Right kidney (tissue), 1 donor: ENCODE data around the gene ANO2.

Source experiments
- DNase-seq: peaks from one replicate; pipeline ENCODE4 v3.0.0-alpha.2; 2016

ANO2 gene

DNA sequence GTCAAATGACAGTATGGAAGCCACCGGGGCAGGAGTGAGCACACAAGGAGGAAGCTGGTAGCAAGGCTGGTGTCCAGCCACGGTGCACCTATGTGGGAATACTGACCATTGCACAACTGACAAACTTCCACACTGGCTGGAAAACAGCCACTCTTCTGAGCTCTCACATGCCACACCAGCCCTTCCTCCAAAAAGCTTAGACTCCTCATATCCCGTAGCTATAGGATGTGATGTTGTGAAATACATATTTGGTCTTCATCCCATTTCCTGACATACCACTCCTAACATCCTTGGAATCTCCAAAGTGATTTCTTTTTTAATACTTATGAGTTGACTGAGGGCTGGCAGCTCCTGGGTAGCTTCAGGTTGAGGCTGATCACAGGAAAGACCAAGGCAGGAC is 409.5 kb downstream of the ANO2 start:
- no peak for DNase-seq

DNA sequence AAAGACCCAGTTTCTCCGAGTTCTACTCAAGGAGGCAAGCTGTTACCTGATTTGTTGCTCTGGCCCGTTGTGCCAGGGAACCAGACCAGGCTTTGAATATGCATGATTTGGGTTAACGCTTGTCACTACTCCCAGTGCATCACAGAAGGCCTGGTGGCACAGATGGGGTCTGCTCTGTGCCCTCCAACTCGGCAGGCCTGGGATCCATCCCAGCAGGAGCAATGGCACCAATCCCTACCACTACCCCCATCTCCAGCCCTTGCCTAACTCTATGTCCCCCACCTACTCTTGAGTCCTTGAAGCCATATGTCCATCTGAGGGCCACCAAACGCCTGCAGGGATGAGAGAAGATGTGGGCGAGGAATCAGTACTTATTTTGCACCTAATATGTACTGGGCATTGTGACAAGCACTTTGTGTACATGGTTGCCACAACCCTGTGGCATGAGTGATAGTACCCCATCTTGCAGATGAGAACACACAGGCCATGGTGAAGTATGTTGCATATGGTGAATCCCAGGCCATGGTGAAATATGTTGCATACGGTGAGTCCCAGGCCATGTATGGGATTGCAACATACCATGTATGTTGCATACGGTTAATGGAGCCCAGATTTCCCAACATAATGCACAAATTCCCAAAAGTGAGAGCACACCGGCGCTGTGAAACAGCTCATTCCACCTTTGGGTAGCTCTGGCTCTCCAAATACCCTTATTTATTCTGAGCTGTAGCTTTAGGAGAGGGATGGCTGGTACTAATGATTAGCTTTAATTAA is 410.4 kb downstream of the ANO2 start:
- DNase-seq, result no peak

DNA sequence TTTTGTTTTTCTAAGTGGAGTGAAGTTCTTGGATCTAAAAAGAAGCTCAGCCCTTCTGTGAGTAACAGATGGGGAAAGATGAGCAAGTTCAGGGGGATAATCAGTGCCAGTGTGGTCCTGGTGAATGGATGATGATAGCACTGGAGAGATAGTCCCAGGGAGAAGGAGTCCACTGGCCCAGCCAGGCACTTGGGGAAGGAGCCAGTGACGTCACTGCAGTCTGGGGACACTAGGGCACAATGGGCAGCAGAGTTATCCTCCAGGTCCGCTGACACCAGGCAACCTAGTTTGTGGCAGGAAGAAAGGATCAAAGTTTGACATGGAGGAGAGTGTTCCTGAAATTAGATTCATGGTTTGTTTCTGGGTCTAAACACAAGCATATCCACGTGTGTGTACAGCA is 411.7 kb downstream of the ANO2 start:
- no peak for DNase-seq

DNA sequence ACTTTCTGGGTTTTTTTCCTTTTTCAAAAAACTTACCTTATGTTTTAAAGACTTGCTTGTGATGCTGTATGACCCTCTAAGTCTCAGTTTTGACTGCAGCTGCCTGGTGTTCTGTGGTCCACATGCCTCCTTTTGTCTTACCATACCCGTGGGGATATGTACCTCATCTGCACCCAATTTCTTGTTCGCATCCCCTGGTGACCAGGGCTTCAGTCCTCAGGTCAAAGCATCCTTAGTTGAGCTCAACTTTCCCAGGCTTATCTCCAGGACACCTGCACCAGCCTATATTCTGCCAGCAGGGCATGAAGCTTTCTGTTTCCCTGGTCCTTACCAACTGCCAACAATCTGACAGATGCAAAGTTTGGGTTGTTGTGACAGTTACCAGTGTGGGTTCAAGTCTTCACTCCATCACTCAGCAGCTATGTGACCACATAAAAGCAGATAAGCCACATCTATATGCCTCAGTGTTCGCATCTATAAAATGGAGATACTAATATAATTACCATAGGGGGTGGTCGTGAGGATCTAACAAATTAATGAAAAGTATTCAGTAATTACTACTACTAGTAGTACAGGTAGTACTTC is 419.2 kb downstream of the ANO2 start:
- DNase-seq, result no peak

DNA sequence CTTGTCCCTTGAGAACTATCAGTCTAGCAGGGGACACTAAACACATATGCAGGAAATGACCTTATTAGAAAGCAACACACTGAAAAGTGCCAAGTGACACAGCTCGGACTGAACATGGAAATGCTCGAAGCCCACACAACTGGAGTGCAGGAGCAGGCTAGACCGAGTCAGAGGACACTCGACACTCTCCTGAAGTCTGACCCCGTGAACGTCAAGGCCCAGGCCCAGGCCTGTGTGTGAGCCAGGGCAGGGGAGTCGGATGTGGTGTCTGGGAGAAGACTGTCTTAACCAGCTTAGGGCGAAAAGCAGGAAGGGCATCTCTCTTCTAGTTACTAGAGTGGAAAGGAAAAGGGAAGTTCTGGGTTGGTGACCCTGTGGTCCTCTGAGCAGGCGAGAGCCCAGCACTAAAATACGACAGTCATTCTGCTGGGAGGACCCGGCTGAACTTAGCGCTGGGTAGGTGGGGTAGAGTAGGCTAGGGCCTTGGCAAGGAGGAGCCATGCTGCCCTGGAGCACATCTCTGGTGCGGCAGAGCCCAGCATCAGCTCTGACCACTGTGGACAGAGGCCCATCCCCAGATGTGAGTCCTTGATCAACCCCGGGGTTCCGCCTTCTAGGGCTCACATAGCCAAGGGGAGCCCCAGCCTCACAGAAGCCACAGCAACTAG is 420.2 kb downstream of the ANO2 start:
- no peak for DNase-seq

DNA sequence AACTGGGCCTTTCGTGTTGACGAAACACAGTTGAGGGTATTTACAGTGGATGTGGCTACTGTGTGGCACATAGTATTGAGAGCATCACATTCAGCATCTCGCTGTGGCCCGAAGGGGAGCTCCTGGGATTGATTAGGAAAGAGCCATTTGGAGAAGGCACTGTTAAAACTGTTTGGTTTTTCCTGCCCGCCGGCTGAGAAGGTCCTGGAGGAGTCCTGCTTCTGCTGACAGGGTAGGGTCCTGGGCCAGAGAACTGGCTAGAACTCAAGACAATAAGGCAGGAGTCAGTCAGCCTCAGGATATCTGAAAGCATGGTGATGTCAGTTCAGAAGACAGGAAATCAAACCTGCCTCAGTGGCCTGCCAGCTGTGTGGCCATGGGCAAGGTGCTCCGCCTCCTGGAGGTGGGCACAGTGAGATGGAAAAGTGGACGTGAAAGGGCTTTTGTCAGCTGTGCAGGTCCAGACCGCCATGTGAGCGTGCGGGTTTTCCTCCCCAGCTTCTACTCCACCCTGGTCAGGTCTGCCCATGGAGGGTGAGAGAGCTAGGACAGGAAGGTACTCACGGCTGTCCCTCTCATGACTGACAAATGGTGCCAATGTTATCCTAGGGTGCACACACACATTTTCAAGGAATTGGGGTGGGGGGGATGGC is 420.8 kb downstream of the ANO2 start:
- DNase-seq, result no peak

DNA sequence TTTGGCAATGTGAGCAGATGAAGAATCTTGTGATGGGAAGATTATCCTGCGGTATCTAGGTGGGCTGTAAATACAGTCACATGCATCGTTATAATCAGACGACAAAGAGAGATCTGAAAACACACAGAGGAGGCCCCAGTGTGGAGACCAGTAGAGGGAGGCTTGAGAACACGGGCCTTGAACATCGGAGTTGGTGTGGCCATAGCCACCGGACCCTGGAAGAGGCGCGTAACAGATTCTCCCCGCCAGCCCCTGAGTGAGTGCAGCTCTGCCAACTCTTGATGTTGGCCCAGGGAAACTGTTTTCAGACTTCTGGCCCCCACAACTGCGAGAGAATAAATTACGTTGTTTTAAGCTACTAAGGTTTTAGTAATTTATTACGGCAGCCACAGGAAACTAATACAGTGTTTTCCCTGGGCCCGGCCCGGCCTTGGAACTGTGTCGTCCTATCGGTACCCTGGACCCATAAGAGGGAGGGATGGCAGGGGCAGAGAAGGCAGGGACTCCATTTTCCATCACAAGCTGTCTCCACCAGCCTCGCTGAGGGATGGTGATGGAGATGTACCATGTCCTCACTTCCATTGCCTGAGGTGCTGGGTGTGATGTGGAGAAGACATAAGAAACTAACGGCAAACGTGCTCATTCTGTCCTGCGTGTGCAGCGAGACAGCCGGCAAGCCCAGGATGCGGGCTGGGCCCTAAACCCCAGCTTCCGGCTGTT is 421.5 kb downstream of the ANO2 start:
- DNase-seq, result no peak

DNA sequence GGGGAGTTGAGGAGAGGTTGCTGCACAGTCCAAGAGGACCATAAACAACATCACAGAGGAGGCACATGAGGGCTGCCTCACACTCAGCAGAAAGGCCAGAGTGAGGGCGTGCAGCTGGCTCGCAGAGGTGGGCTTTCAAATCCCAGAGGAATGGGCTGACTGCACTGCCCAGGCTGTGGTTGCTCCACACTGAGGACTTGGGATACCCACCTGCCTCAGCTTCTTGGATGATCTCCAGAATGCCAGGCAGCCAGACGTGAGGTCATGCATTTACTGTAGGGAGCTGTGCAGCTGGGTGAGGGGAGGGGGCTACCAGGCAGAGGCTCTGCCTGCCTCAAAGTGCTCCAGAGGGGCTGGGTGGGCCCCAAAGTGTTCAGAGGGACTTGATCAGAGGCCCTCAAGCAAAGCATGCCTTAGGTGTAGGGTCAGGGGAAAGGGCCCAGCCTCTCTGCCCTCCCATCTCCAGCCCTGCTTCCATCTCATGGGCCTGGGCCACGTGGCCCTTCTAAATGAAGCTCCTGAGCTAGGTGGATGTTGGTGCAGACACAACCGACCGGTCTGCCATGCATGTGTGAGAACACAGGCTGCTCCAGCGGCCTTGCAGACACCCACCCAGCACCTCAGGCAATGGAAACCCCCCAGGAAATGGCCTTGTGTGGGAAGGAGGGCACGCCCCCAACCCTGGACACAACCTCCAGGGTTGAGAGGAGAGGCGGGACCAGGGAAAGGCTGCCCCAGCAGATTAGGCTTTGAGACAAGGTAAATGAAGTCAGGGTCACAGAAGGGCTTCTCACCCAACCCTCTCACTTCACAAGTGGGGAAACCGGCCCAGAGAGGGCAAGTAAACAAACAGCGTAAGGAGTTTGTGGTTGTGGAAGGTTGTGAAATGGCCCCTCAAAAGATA is 422.4 kb downstream of the ANO2 start:
- no peak for DNase-seq

DNA sequence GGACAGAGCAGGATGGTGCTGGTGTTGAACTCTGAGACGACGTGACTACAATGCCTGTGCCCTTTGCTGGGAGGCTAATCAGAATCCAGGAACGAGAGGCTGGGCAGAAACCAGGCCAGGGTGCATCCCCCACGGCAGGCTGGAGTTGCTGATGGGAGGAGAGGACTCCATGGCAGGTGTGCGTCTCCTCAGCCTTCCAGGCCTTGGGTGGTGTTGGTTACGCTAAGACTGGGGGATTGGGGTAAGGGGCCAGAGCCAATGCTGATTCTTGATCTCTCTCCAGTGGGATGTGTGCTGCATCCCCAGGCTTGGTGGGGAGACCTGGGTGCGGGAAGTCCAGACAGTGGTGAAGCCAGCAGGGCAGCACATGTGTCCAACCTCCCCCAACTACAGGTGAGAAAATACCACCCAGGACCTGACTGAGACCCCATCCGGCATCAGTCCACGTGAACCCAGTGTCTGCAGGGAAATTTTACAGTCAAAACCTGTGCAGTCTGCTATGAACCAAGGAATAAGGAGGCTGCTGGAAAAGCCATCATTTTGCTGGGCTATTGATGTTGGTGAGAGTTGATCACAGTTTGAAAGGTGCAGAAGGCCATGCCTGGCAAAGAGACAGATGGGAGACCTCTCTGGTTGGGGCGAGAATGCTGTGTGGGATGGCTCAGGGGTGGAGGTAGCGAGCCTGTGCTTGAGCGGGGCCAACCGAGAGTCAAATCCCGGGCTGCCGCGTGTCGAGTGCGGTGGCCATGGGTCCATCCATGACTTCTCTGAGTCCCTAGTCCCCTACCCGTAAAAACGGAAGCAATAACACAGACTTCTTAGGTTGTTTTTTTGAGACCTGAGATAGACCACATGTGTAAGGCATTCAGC is 423.4 kb downstream of the ANO2 start:
- no peak for DNase-seq

DNA sequence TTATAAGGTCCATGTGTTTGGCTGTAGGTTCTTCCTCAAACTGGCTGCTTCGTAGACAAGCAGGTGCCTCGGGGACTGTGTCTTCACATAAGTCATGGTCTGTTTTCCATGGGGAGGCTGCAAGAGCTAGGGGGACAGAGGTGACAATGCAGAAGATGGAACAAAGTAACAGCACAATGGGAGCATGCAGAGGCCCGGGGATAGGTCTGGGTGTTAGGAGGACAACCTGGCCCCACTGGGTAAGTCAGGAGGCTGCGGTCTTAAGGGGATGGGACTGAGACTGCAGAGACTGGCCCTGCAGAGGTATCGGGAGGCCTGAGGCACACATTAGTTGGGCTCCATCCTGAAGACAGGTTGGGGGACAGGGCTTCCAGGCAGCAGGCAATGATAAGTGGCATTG is 424.2 kb downstream of the ANO2 start:
- DNase-seq, result no peak

DNA sequence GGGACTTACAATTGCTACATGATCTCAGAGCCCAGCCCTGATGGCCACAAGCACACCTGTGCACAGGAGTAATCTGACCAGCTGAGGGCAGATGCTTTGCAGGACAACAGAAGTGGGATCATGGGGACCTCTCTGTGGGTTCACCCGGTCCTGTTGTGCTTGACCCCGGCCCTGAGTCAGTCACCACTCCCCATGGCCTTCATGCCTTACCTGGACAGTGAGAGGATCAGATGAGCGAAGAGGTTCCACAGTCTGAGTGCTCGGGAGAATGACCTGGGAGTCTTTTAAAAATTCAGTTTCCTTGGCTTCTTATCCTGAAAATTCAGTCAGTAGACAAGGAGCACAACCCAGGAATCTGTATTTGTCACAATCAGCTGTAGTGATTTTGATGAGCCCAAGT is 425.0 kb downstream of the ANO2 start:
- no peak for DNase-seq

DNA sequence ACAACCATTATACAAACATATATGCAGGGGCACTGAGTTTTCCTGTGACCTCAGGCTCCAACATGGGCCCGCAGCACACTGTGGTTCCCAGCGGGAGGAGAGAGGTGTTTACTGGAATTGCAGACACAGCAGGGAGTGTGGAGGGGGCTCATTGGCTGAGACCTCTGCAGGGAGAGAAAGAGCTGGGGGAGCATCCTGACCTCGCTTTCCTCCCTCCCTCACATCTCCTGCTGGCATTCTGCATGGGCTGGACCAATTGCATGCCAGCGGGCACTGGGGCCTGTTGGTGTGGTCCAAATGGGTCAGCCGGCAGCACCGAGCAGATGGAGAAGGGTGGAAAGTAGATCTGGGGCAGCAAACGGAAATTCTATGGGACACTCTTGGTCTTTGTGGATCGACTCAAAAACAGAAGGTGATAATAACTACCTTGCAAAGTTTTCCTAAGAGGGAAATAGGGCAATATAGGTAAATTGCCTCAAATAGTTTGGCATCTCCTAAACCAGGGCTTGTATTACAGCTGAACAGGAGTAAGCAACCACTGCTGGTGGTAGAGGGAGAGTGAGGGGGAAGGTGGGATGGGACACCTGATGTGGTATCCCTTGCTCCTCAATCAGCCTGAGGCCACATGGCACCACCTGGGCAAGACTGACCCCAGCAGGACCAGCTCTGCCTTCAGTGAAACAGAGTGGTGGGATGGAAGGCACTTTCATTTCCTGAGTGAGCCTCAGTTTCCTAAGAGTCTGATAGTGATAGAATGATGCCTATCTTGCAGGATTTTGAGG is 426.3 kb downstream of the ANO2 start:
- no peak for DNase-seq

DNA sequence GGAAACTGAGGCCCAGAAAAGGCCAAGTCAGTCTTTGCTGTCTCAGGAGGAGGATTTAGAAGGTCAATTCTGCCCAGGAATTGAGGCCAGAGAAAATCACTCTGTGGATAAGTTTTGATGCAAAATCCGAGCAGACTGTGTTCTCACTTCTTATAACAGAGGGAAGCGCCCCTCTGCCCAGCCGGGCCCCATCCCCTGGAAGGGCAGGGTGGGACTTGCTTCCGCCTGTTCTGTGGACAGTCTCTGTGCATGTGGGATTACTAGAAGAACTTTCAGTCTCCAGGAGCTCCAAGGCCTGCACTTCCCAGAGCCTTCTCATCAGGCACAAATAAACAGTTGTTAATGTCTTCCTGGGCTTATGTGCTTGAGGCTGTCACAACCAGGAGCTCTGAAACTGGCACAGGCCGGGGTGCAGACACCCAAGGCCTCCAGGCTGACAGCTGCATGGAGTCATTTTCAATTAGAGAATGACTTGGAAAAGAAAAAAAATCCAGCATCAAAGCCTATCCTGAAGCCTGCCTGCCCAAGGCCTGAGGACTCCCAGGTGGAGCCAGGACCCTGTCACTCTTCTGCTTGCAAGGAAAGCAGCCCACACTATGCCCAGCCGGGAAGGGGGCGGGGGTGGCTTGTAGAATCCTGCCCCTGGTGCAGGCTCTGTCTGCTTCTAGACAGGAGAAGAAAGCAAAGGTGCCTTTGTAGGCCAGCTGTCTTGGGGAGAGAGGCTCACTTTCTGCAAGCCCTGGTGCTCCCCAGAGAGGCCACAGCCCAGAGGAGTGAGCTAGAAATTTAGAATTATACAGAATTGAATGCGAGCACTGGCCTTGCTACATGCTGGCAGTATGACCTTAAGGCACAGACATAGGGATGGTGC is 428.5 kb downstream of the ANO2 start:
- no peak for DNase-seq

DNA sequence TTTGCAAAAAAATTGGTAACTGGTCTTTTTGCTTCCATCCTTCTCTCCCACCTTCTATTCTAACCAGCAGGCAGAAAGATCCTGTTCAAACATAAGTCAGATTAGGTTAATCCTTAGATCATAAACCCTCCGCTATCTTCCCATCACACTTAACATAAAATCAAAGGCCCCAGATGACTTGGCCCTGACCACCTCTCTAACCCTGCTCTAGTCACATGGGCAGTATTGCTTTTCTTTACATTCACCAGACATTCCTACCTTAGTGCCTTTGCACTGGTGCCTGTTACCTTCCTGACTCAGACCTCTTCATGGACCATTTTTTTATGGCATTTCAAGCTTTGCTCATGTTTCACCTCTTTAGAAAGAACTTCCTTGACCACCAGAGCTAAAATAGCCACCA is 429.6 kb downstream of the ANO2 start:
- DNase-seq, result no peak

DNA sequence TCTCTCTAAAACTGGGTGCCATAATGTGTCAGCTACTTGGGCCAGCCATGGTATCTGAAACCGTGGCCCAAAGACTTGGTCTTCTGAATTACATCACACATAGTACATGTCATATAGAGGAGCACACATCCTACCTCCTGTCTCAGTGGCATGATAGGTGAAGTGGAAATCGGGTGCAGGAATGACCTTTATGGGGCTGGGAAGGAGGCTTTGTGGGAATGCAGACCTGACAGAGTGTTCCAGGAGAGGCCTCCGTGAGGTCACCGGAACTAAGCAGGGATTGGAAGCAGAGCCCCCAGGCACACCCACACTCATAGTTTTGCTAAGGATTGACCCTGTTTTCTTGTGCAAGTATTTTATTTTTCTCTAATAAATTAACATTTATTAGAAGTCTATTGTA is 430.5 kb downstream of the ANO2 start:
- no peak for DNase-seq

DNA sequence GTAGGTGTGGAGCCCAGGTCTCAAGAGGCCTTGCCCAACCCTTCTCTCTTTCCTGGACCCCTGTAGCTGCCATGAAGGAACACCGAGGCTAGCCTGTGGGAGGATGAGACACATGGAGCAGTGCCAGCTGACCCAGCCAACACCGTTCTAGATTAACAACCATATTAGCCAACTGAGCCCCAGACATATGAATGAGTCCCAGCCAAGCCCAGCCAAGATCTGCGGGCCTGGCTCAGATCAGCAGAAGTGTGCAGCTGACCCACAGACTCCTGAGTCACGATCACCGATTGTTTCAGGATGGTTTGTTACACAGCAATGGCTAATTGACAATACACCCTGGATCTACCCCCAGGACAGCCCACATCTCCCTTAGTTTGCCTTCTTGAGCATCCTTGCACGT is 431.0 kb downstream of the ANO2 start:
- DNase-seq, result no peak

DNA sequence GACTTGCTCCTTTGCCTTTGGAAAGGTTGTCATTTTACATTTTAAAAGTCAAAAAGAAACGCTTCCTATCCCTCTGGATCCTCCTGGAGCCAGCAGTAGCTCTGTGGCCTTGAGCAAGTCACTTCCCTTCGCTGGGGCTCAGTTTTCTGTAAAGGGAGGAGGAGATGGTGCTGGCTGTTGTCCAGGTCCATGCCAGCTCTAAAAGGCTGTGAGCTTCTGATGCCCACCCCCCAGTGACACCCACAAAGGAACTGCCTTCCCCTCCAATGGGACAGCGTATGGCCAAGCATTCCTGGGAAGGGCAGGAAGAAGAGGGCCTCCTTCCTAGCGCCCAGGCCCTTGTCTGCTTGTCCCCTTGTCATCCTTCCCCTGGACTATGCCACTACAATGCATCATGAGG is 431.7 kb downstream of the ANO2 start:
- DNase-seq, result no peak
